Stimulated activated naive CD8-positive, alpha-beta T cell treated with anti-CD3 and anti-CD28 coated beads, Interleukin-15, amount 100 ng/mL, for 72 hours (primary cell): ENCODE results near the gene VIPAS39.
A peak's percentile ranks its signal among the peaks of the same experiment; 100 is the strongest.

ENCODE experiments used
- ATAC-seq: fragments of 150-1000 bp; cut with Tn5 transposase; 2 replicates; pipeline ENCODE4 v1.10.0; 2021; ENCODE audit warnings: mild to moderate bottlenecking, moderate library complexity
- DNase-seq, 2 donors: peaks; one replicate each; pipeline ENCODE4 v3.0.0; 2021 to 2022
- H3K27ac Mint-ChIP-seq, 2 donors: one replicate each; pipeline ENCODE4 v1.8.0; 2022; ENCODE audit warnings: mild to moderate bottlenecking in 2 of 2, mixed read lengths in 2 of 2, moderate library complexity in 2 of 2
- H3K27me3 Mint-ChIP-seq: one replicate; pipeline ENCODE4 v1.8.0; 2022; ENCODE audit warnings: mixed read lengths
- H3K4me1 Mint-ChIP-seq: one replicate; pipeline ENCODE4 v1.8.0; 2022; ENCODE audit warnings: mild to moderate bottlenecking, mixed read lengths
- H3K4me3 Mint-ChIP-seq, 2 donors: one replicate each; pipeline ENCODE4 v1.8.0; 2022; ENCODE audit warnings: mild to moderate bottlenecking in 2 of 2, mixed read lengths in 2 of 2, moderate library complexity in 1 of 2
- H3K9me3 Mint-ChIP-seq, 2 donors: one replicate each; pipeline ENCODE4 v1.8.0; 2022; ENCODE audit warnings: mixed read lengths in 2 of 2

VIPAS39 gene

GRCh38 chr14:77457522-77458248, at the start of gene VIPAS39, which contains the start of gene AHSA1:
VIPAS39 (minus strand) TSS chr14:77457601; CDS start chr14:77454102, 3,499 bp downstream.
AHSA1 (plus strand) TSS chr14:77458093; CDS start chr14:77458190, 97 bp downstream.
- H3K9me3 Mint-ChIP-seq: no peaks in the 10 kb centered on the region
- H3K27ac Mint-ChIP-seq: peak within 1 kb of the TSS; percentile 100
- no peaks in the 10 kb centered on the region for H3K27me3 Mint-ChIP-seq
- ATAC-seq (peak; percentile 97), DNase-seq (peak; percentile 91 to 96)
- H3K4me3 Mint-ChIP-seq: peak within 1 kb of the TSS; percentile 100
- peaks cover 46% of the 10 kb centered on the region for H3K4me1 Mint-ChIP-seq

GRCh38 chr14:77505031-77505430, 47.6 kb upstream of the VIPAS39 start:
- Mint-ChIP-seq H3K4me3 (no peak overlapping the region), H3K27ac (no peak overlapping the region), H3K27me3 (peaks cover 7% of the 10 kb centered on the region), H3K9me3 (peaks cover 0 to 8% of the 10 kb centered on the region in 2 donors), H3K4me1 (no peaks in the 10 kb centered on the region)
- ATAC-seq (no peak), DNase-seq (no peak)

GRCh38 chr14:77503138-77503537, 45.7 kb upstream of the VIPAS39 start:
- Mint-ChIP-seq H3K27me3 (peaks cover 22% of the 10 kb centered on the region), H3K4me3 (no peak overlapping the region), H3K27ac (no peak overlapping the region), H3K9me3 (peaks cover 0 to 8% of the 10 kb centered on the region in 2 donors), H3K4me1 (peaks cover 9% of the 10 kb centered on the region)
- ATAC-seq (no peak), DNase-seq (no peak)

GRCh38 chr14:77502109-77502782, 44.8 kb upstream of the VIPAS39 start:
- H3K4me1 Mint-ChIP-seq: peaks cover 14% of the 10 kb centered on the region
- peaks cover 0 to 8% of the 10 kb centered on the region in 2 donors for H3K9me3 Mint-ChIP-seq
- DNase-seq: no peak
- peaks cover 31% of the 10 kb centered on the region for H3K27me3 Mint-ChIP-seq
- ATAC-seq: no peak
- no peak overlapping the region for H3K4me3 Mint-ChIP-seq
- no peak overlapping the region for H3K27ac Mint-ChIP-seq

DNA sequence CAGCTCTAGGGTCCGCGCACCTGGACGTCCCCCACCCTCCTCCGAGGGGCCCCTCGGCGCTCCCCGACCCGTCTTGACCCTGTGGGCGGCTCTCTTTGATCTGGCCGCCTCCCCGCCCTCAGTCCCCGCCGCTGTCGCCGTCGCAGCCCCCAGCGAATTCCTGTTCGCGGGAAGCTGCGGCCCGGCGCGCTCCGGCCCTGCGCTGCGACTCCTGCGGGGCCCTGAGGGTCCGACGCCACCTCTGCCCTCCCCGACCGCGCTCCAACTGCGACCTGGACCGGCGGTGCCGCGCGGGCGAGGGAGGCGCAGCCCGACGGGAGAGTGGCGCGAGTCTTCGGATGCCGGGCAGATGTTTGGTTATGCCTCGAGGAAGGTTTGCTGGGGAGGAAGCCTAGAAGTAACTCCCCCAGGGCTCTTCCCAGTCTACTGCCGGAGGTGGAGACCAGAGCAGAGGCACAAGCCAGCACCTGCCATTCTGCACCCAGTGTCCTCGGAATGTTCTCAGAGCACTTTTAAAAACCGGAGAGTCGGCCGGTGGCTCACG, 41.7 kb upstream of the VIPAS39 start:
- peak; percentile 30 for ATAC-seq
- H3K4me3 Mint-ChIP-seq: peak overlapping the region; percentile 59 to 66

DNA sequence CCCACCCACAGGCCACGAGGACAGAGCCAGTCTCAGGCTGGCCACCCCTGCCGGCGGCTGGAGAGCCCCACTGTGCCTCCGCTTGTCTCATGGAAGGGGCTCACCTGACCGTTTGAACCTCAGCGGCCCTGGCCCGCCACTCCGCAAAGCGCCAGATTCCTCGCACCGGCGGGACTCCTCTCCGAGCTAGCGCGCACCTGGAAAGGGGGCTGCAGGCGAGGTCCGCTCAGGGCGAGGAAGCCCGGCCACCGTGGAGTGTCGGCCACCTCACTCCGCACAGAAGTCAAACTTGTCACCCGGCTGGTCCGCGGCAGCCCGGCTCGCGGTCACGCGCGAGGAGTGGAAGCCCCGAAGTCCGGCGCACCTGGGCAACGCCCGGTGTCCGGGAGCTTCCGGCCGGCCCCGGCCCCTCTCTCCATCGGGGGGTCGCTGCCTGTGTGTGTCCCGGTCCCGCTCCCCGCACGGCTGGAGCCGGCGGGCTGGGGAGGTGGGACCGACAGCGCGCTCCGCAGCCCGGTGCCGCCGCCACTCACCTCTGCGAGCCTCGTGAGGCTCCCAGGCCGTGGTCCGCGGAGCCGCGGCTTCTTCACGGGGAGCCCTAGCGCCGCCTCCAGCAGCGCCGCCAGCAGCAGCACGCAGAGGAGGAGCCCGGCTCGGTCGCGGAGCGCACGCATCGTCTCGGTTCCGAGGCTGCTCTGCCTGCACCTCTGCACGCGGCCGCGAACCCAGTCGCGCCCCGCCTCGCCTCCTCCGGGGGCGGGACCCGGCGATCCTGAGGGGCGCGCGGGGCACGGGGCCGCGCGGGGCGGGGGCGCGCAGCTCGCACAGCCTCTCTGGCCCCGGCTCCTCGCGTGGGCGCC, 40.9 kb upstream of the VIPAS39 start, which contains the start of gene ISM2:
Gene ISM2 (minus strand): TSS at position 697 of the 860 bp plus-strand sequence. CDS start 23 bp downstream, at position 674.
- DNase-seq (peak; percentile 44 to 55), ATAC-seq (peak; percentile 86)
- Mint-ChIP-seq H3K4me1 (peaks cover 14% of the 10 kb centered on the region), H3K4me3 (peak within 1 kb of the TSS; percentile 59 to 67), H3K27ac (no peak within 1 kb of the TSS), H3K27me3 (peaks cover 50% of the 10 kb centered on the region), H3K9me3 (peaks cover 0 to 6% of the 10 kb centered on the region in 2 donors)

More for the DNA sequence above, 41.7 kb upstream of the VIPAS39 start:
- Mint-ChIP-seq H3K9me3 (peaks cover 0 to 8% of the 10 kb centered on the region in 2 donors), H3K27me3 (peaks cover 50% of the 10 kb centered on the region), H3K27ac (no peak overlapping the region), H3K4me1 (peaks cover 14% of the 10 kb centered on the region)
- no peak for DNase-seq

- Mint-ChIP-seq H3K27me3 (peaks cover 46% of the 10 kb centered on the region), H3K4me3 (no peak overlapping the region), H3K27ac (no peak overlapping the region), H3K9me3 (no peaks in the 10 kb centered on the region), H3K4me1 (peaks cover 14% of the 10 kb centered on the region)
- DNase-seq: no peak
- ATAC-seq: no peak
Observed at GRCh38 chr14:77495334-77495733, 37.9 kb upstream of the VIPAS39 start.

DNA sequence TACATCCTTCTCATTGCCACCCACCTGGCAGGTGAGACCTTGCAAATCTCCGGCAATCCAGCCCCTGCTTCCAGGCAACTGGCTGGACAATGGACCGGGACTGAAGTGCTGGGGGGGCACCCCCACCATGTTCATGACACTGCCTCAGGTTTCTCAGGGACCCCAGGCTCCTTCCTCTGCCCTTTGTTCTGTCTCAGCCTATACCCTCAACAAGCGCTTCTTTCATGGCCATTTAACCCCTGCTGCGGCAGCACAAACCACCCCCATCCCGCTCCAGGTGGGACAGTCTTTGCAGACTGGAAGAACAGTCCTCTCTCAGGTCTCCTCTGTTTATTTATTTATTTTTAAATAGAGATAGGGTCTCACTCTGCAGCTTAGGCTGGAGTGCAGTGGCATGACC, 33.7 kb upstream of the VIPAS39 start:
- Mint-ChIP-seq H3K9me3 (no peaks in the 10 kb centered on the region), H3K4me3 (no peak overlapping the region), H3K27ac (no peak overlapping the region), H3K27me3 (peaks cover 10% of the 10 kb centered on the region), H3K4me1 (no peaks in the 10 kb centered on the region)
- DNase-seq: no peak
- no peak for ATAC-seq

- ATAC-seq: no peak
- no peak overlapping the region for H3K4me3 Mint-ChIP-seq
- no peaks in the 10 kb centered on the region for H3K4me1 Mint-ChIP-seq
- no peak overlapping the region for H3K27ac Mint-ChIP-seq
- H3K9me3 Mint-ChIP-seq: no peaks in the 10 kb centered on the region
- peaks cover 4% of the 10 kb centered on the region for H3K27me3 Mint-ChIP-seq
- no peak for DNase-seq
Observed at GRCh38 chr14:77490347-77490986, 33.1 kb upstream of the VIPAS39 start.

DNA sequence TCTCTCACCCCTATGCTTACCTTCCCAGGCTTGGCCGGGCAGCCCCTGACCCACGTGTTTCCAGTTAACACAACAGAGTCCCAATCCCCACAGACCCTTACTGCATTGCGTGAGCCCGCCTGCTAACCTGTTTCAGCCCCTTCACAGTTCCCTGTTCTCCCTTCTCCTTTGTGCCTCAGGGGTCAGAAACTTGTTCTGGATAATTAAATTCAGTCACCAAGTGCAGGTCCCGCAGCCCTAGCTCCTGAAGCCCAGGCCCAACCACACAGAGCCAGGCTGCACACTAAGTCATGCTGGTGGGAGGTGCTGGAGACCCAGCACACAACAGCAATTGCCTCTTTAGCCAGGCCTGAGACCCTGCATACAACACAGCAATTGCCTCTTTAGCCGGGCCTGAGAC, 31.6 kb upstream of the VIPAS39 start:
- Mint-ChIP-seq H3K27ac (peak overlapping the region in 1 of 2 donors; percentile 2), H3K9me3 (no peaks in the 10 kb centered on the region), H3K4me1 (no peaks in the 10 kb centered on the region), H3K4me3 (no peak overlapping the region), H3K27me3 (no peaks in the 10 kb centered on the region)
- ATAC-seq (no peak), DNase-seq (no peak)

GRCh38 chr14:77488558-77488957, 31.2 kb upstream of the VIPAS39 start:
- ATAC-seq: no peak
- no peak overlapping the region for H3K4me3 Mint-ChIP-seq
- no peaks in the 10 kb centered on the region for H3K4me1 Mint-ChIP-seq
- no peaks in the 10 kb centered on the region for H3K9me3 Mint-ChIP-seq
- no peaks in the 10 kb centered on the region for H3K27me3 Mint-ChIP-seq
- H3K27ac Mint-ChIP-seq: no peak overlapping the region
- no peak for DNase-seq

DNA sequence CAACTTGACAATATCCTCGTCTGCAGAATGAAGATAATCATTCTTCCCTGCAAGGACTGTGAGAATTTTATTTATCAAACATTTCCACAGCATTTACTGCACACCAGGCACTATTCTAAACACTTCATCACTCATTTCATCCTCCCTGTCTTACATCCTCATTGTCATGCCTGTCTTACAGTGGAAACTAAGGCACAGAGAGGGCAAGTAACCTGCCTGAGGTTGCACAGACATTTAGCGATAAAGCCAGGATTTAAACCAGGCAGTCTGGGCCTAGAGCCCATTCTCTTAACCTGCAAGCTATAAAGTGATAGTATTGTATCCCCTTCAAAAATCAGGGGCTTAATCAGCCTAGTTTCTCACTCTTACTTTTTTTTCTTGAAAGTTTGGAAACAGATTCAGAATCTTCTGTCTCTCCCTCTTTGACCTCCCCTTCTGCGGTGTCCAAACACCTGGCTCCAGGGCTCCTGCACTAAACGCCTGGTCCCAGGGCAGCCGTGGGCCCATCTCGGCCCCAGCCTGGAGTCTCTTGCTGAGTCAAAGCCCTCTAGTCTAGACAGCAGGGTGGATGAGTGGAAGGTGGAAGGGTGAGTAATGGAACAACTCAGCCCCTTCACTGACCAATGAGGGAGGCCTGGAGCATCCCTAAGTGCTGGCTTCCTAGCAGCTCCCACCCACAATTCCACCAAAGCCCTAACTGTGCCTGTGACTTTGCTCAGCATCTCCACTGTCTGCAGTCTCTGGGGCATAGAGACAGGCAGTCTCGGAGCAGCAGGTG, 28.7 kb upstream of the VIPAS39 start:
- no peak for DNase-seq
- Mint-ChIP-seq H3K27ac (peak overlapping the region in 1 of 2 donors; percentile 88), H3K27me3 (no peaks in the 10 kb centered on the region), H3K4me3 (no peak overlapping the region), H3K4me1 (no peaks in the 10 kb centered on the region), H3K9me3 (no peaks in the 10 kb centered on the region)
- ATAC-seq: no peak

DNA sequence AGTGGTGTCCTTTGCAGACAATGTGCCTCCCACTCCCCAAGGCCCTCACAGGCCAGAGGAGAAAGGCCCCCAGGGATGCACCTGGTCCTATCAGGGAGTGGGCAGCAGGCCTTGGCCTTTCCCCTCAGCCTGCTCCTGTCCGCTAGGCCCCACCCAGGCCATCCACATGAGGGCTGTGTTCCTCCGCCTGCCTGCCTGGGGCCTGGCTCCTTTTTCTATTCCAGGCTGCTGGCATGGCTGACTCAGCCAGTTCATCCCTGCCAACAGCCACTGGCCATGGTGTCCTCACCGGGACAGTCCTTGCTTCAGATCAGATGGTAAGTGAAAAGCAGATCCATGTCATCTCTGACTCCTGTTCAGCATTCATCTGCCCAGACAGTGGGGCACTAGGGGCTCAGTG, 27.9 kb upstream of the VIPAS39 start:
- no peaks in the 10 kb centered on the region for H3K27me3 Mint-ChIP-seq
- no peaks in the 10 kb centered on the region for H3K4me1 Mint-ChIP-seq
- peak overlapping the region in 1 of 2 donors; percentile 88 for H3K27ac Mint-ChIP-seq
- DNase-seq (no peak), ATAC-seq (peak; percentile 10)
- H3K4me3 Mint-ChIP-seq: no peak overlapping the region
- H3K9me3 Mint-ChIP-seq: no peaks in the 10 kb centered on the region

DNA sequence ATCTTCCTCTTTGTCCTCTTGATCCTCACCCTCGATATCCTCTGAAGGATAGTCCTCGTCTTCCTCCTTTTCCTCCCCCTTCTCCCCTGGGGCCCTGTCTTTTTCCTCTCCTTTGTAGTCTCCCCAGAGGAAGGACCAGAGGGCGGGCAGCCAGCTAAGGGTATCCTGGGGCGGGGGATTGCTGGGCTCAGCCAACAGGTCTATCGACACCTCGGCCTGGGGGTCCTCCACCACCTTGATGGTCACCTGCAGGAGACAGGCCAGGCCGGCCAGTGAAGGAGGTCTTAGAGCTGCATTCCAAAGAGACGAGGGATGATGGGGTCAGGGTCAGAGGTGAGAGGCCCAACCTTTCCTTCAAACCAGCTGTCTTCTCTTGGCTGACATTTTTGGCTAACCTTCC, 25.0 kb upstream of the VIPAS39 start:
- no peak overlapping the region for H3K4me3 Mint-ChIP-seq

More for the DNA sequence above, 25.0 kb upstream of the VIPAS39 start:
- Mint-ChIP-seq H3K4me1 (no peaks in the 10 kb centered on the region), H3K27me3 (no peaks in the 10 kb centered on the region), H3K27ac (no peak overlapping the region), H3K9me3 (no peaks in the 10 kb centered on the region)
- ATAC-seq: no peak
- DNase-seq: no peak
